ENCODE measurements around the gene ASS1. TPM values are rescaled to one million over a fixed set of nuclear protein-coding genes. Genes with fewer than 3 reads are reported as not detected.
A peak's percentile ranks its signal among the peaks of the same experiment; 100 is the strongest.

ASS1 gene
- total RNA-seq, 6 experiments from 2014 or later = 437 to 1,278 (median 1,014) TPM

DNA sequence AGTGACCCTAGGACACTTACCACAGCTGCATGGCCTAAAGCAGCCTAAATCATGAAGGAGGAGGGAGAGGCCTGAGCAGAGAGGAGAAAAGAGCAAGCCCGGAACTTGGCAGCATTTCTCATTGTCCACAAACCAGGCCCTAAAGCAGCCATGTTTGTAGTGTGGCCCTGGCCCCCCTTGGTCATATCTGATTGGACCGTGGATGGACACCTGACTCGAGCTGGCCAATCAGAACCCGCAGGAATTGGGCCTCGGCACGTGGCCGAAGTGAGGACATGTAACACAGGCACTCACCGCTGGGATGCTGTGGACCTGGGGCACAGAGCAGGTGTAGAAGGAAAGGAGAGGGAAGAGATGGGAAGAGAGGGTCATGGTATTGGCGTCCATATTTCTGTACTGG, 56.9 kb downstream of the ASS1 start:
- ATAC-seq (peak in 1 of 4 donors; percentile 0), DNase-seq (peak in 1 of 3 donors; percentile 66)
- intact Hi-C loops (cut with DNase I) = no loop called here
- Histone ChIP-seq H3K27me3 (no peaks in the 10 kb centered on the region), H3K4me1 (peaks cover 0 to 40% (median 16%) of the 10 kb centered on the region in 4 donors), H3K9me3 (no peaks in the 10 kb centered on the region), H3K36me3 (peaks cover 0 to 19% (median 3%) of the 10 kb centered on the region in 4 donors), H3K4me3 (no peak overlapping the region), H3K27ac (peak overlapping the region in 1 of 3 donors; percentile 18)
- TF ChIP-seq POLR2A (IDR thresholded peaks at IDR 0.05) = no peak
- TF ChIP-seq, protein P1, sequence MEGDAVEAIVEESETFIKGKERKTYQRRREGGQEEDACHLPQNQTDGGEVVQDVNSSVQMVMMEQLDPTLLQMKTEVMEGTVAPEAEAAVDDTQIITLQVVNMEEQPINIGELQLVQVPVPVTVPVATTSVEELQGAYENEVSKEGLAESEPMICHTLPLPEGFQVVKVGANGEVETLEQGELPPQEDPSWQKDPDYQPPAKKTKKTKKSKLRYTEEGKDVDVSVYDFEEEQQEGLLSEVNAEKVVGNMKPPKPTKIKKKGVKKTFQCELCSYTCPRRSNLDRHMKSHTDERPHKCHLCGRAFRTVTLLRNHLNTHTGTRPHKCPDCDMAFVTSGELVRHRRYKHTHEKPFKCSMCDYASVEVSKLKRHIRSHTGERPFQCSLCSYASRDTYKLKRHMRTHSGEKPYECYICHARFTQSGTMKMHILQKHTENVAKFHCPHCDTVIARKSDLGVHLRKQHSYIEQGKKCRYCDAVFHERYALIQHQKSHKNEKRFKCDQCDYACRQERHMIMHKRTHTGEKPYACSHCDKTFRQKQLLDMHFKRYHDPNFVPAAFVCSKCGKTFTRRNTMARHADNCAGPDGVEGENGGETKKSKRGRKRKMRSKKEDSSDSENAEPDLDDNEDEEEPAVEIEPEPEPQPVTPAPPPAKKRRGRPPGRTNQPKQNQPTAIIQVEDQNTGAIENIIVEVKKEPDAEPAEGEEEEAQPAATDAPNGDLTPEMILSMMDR (IDR thresholded peaks at IDR 0.05) = no peak
- WGBS (ENCODE audit: insufficient coverage, low coverage, low lambda C conversion rate, missing lambda C conversion rate) = 93% methylated on average over 6 of the region's 9 CpGs

DNA sequence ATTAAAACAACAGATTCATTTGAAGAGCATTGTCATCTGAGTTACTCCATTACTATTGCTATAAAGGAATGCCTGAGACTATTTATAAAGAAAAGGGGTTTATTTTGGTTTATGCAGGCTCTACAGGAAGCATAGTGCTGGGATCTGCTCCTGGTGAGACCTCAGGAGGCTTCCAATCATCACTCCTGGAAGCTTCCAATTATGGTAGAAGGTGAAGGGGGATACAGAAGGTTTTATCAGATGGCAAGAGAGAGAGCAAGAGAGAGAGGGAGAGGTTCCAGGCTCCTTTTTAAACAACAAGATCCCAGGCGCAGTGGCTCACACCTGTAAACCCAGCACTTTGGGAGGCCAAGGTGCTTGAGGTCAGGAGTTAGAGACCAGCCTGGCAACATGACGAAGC, 63.5 kb downstream of the ASS1 start:
- intact Hi-C loops (cut with DNase I) = no loop called here
- WGBS (ENCODE audit: insufficient coverage, low coverage, low lambda C conversion rate, missing lambda C conversion rate) = 38% methylated on average over 1 of the region's 2 CpGs
- TF ChIP-seq, protein P1 (IDR thresholded peaks at IDR 0.05) = no peak
- TF ChIP-seq POLR2A (IDR thresholded peaks at IDR 0.05) = no peak
- DNase-seq (no peak), ATAC-seq (no peak)
- Histone ChIP-seq H3K27me3 (no peaks in the 10 kb centered on the region), H3K4me1 (no peaks in the 10 kb centered on the region), H3K9me3 (no peaks in the 10 kb centered on the region), H3K4me3 (no peak overlapping the region), H3K36me3 (no peaks in the 10 kb centered on the region), H3K27ac (no peak overlapping the region)

DNA sequence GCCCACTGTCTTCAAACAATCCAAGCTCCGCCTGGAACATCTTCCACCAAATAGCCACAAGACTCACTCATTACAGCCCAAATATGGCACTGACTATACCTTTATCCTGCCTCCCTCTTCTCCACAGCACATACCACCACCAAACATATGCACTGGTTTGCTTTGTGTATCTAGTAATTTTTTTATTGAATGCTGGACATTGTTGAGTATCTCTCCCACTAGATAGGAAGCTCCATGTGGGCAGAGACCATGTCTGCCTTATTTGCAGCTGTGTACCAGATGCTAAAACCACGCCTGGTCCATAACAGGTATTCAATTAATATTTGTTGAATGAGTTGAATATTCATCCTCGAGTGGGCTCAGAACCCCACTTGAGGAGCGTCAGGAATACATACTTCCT, 67.4 kb downstream of the ASS1 start:
- no peak for TF ChIP-seq POLR2A (IDR thresholded peaks at IDR 0.05)
- TF ChIP-seq, protein P1 (IDR thresholded peaks at IDR 0.05) = no peak

DNA sequence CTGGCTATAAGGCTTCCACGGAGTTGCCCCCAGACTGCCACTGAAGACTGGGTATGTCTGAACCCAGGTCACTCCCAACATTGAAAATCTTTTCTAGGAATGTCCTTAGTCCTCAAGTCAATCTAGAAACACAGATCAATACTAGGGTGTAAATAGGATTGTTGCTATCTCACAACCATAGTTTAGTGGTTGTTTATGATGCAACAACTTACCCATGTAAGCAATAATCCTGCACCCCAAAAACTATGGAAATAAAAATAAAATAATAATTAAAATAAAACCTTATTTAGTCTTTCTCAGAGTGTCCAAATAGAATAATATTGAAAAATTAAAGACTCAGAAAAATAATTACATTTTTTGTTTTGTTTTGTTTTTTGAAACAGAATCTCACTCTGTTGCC, 68.3 kb downstream of the ASS1 start:
- Histone ChIP-seq H3K27ac (no peak overlapping the region), H3K4me3 (no peak overlapping the region), H3K36me3 (no peaks in the 10 kb centered on the region), H3K27me3 (no peaks in the 10 kb centered on the region), H3K4me1 (peaks cover 0 to 4% (median 0%) of the 10 kb centered on the region in 4 donors), H3K9me3 (no peaks in the 10 kb centered on the region)
- ATAC-seq (no peak), DNase-seq (no peak)
- WGBS (ENCODE audit: insufficient coverage, low coverage, low lambda C conversion rate, missing lambda C conversion rate) = 90% methylated on average over 1 of the region's 1 CpG
- no peak for TF ChIP-seq POLR2A (IDR thresholded peaks at IDR 0.05)
- TF ChIP-seq, protein P1 (IDR thresholded peaks at IDR 0.05) = no peak
- intact Hi-C loops (cut with DNase I) = no loop called here

More for the DNA sequence above, 67.4 kb downstream of the ASS1 start:
- 96% methylated on average over 4 of the region's 4 CpGs for WGBS (ENCODE audit: insufficient coverage, low coverage, low lambda C conversion rate, missing lambda C conversion rate)
- Histone ChIP-seq H3K9me3 (no peaks in the 10 kb centered on the region), H3K4me1 (no peaks in the 10 kb centered on the region), H3K36me3 (no peaks in the 10 kb centered on the region), H3K27me3 (no peaks in the 10 kb centered on the region), H3K27ac (no peak overlapping the region), H3K4me3 (no peak overlapping the region)
- DNase-seq (no peak), ATAC-seq (no peak)
- intact Hi-C loops (cut with DNase I) = no loop called here

DNA sequence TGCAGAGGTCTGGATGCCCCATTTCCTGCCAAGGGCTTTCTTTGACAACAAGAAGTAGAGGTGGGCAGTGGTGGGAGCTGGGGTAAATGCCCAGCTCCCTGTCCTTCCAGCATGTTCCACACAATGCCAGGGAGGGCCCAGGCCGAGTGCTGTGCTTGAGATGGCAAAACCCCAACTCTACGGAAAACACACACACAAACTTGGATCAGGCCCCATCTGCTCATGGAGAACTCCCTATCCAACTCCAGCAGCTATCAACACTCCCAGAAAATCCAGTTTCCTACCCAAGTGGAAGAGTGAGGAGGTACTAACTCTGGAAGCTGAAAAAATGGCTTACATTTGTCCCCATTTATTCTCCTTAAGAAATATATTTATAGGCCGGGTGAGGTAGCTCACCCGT, 73.5 kb downstream of the ASS1 start:
- intact Hi-C loops (cut with DNase I) = no loop called here
- Histone ChIP-seq H3K4me3 (no peak overlapping the region), H3K27ac (peak overlapping the region in 1 of 3 donors; percentile 47), H3K36me3 (no peaks in the 10 kb centered on the region), H3K27me3 (no peaks in the 10 kb centered on the region), H3K4me1 (peaks cover 0 to 11% (median 0%) of the 10 kb centered on the region in 4 donors), H3K9me3 (no peaks in the 10 kb centered on the region)
- WGBS (ENCODE audit: insufficient coverage, low coverage, low lambda C conversion rate, missing lambda C conversion rate) = 43% methylated on average over 1 of the region's 4 CpGs
- TF ChIP-seq POLR2A (IDR thresholded peaks at IDR 0.05) = no peak
- TF ChIP-seq, protein P1 (IDR thresholded peaks at IDR 0.05) = no peak
- ATAC-seq (peak; percentile 43 to 86 (median 63)), DNase-seq (no peak)
